Measurements from ENCODE around the gene TTLL10. TPM values are rescaled to one million over a fixed set of nuclear protein-coding genes. Genes with fewer than 3 reads are reported as not detected.

Gene TTLL10
- total RNA-seq, result not detected

GRCh38 chr1:1173793-1174415 lies at the start of gene TTLL10:
TSS of gene TTLL10 (plus strand) at chr1:1173880. CDS start at chr1:1179216, 5,336 bp downstream.
- peaks cover 25% of the 10 kb centered on the region for H3K27me3 Mint-ChIP-seq

GRCh38 chr1:1124508-1124785 lies 49.2 kb upstream of the TTLL10 start:
- H3K27ac Mint-ChIP-seq, result no peak overlapping the region
- ATAC-seq (ENCODE audit: low read depth), result no peak
- POLR2A ChIA-PET, result interaction anchor here (0.7 to 1.0 kb wide), 2 partner anchors 108 to 126 kb away, joined by 3 read pairs; partner anchors contain the start of genes B3GALT6 and SDF4
- H3K4me3 Mint-ChIP-seq, result no peak overlapping the region
- no peaks in the 10 kb centered on the region for H3K9me3 Mint-ChIP-seq
- no peak for DNase-seq
- H3K4me1 Mint-ChIP-seq, result peaks cover 5% of the 10 kb centered on the region
- H3K36me3 Mint-ChIP-seq, result no peaks in the 10 kb centered on the region
- H3K27me3 Mint-ChIP-seq, result no peaks in the 10 kb centered on the region

More at GRCh38 chr1:1173793-1174415, at the start of gene TTLL10:
- Mint-ChIP-seq H3K36me3 (no peaks in the 10 kb centered on the region), H3K4me3 (peak within 1 kb of the TSS; percentile 28), H3K4me1 (peaks cover 9% of the 10 kb centered on the region), H3K27ac (peak within 1 kb of the TSS; percentile 61), H3K9me3 (no peaks in the 10 kb centered on the region)
- POLR2A ChIA-PET, result interaction anchor here (0.5 to 1.5 kb wide), 5 partner anchors 14 to 57 kb away, joined by 3 to 12 read pairs (median 3); no protein-coding TSS in a partner anchor
- peak; percentile 77 for ATAC-seq (ENCODE audit: low read depth)
- peak; percentile 73 for DNase-seq

- Mint-ChIP-seq H3K27me3 (no peaks in the 10 kb centered on the region), H3K36me3 (no peaks in the 10 kb centered on the region)
Measured at GRCh38 chr1:1124786-1125642, 48.7 kb upstream of the TTLL10 start.

GRCh38 chr1:1125945-1126344 lies 47.7 kb upstream of the TTLL10 start:
- no peak overlapping the region for H3K27ac Mint-ChIP-seq
- no peaks in the 10 kb centered on the region for H3K27me3 Mint-ChIP-seq
- POLR2A ChIA-PET, result interaction anchor here (0.6 kb wide), 1 partner anchor 180 kb away, joined by 3 read pairs; no protein-coding TSS in a partner anchor

More at GRCh38 chr1:1124786-1125642, 48.7 kb upstream of the TTLL10 start:
- POLR2A ChIA-PET, result interaction anchor here (0.7 to 1.0 kb wide), 2 partner anchors 107 to 126 kb away, joined by 3 read pairs; partner anchors contain the start of genes B3GALT6 and SDF4
- Mint-ChIP-seq H3K27ac (no peak overlapping the region), H3K4me1 (peaks cover 5% of the 10 kb centered on the region), H3K9me3 (no peaks in the 10 kb centered on the region), H3K4me3 (no peak overlapping the region)
- DNase-seq, result no peak
- ATAC-seq (ENCODE audit: low read depth), result no peak

GRCh38 chr1:1127551-1128451 lies 45.9 kb upstream of the TTLL10 start:
- H3K9me3 Mint-ChIP-seq, result no peaks in the 10 kb centered on the region

More at GRCh38 chr1:1125945-1126344, 47.7 kb upstream of the TTLL10 start:
- no peak for DNase-seq
- no peaks in the 10 kb centered on the region for H3K9me3 Mint-ChIP-seq
- no peak overlapping the region for H3K4me3 Mint-ChIP-seq
- no peak for ATAC-seq (ENCODE audit: low read depth)
- no peaks in the 10 kb centered on the region for H3K36me3 Mint-ChIP-seq
- H3K4me1 Mint-ChIP-seq, result peaks cover 5% of the 10 kb centered on the region

GRCh38 chr1:1128454-1129139 lies 45.1 kb upstream of the TTLL10 start:
- peaks cover 6% of the 10 kb centered on the region for H3K27me3 Mint-ChIP-seq
- no peaks in the 10 kb centered on the region for H3K36me3 Mint-ChIP-seq
- POLR2A ChIA-PET, result no interaction called here
- ATAC-seq (ENCODE audit: low read depth) (no peak), DNase-seq (no peak)
- H3K9me3 Mint-ChIP-seq, result no peaks in the 10 kb centered on the region
- H3K4me1 Mint-ChIP-seq, result peaks cover 3% of the 10 kb centered on the region
- H3K27ac Mint-ChIP-seq, result no peak overlapping the region
- H3K4me3 Mint-ChIP-seq, result no peak overlapping the region

More at GRCh38 chr1:1127551-1128451, 45.9 kb upstream of the TTLL10 start:
- H3K27ac Mint-ChIP-seq, result no peak overlapping the region
- POLR2A ChIA-PET, result no interaction called here
- DNase-seq (no peak), ATAC-seq (ENCODE audit: low read depth) (no peak)
- H3K4me3 Mint-ChIP-seq, result no peak overlapping the region
- no peaks in the 10 kb centered on the region for H3K36me3 Mint-ChIP-seq
- peaks cover 4% of the 10 kb centered on the region for H3K27me3 Mint-ChIP-seq
- H3K4me1 Mint-ChIP-seq, result peaks cover 5% of the 10 kb centered on the region

GRCh38 chr1:1129381-1129821 lies 44.3 kb upstream of the TTLL10 start:
- POLR2A ChIA-PET, result no interaction called here
- no peaks in the 10 kb centered on the region for H3K4me1 Mint-ChIP-seq
- H3K4me3 Mint-ChIP-seq, result no peak overlapping the region
- peaks cover 6% of the 10 kb centered on the region for H3K27me3 Mint-ChIP-seq
- DNase-seq (no peak), ATAC-seq (ENCODE audit: low read depth) (no peak)
- H3K36me3 Mint-ChIP-seq, result no peaks in the 10 kb centered on the region
- no peaks in the 10 kb centered on the region for H3K9me3 Mint-ChIP-seq
- no peak overlapping the region for H3K27ac Mint-ChIP-seq

GRCh38 chr1:1130206-1131120 lies 43.2 kb upstream of the TTLL10 start:
- no peaks in the 10 kb centered on the region for H3K9me3 Mint-ChIP-seq
- POLR2A ChIA-PET, result interaction anchor here (0.6 to 1.0 kb wide), 3 partner anchors 40 to 433 kb away, joined by 3 to 4 read pairs (median 3); no protein-coding TSS in a partner anchor
- H3K27ac Mint-ChIP-seq, result no peak overlapping the region
- ATAC-seq (ENCODE audit: low read depth) (no peak), DNase-seq (no peak)
- no peaks in the 10 kb centered on the region for H3K4me1 Mint-ChIP-seq
- no peak overlapping the region for H3K4me3 Mint-ChIP-seq
- peaks cover 6% of the 10 kb centered on the region for H3K27me3 Mint-ChIP-seq
- H3K36me3 Mint-ChIP-seq, result no peaks in the 10 kb centered on the region

- DNase-seq, result no peak
- Mint-ChIP-seq H3K9me3 (no peaks in the 10 kb centered on the region), H3K4me1 (peaks cover 5% of the 10 kb centered on the region), H3K36me3 (no peaks in the 10 kb centered on the region), H3K27me3 (peaks cover 6% of the 10 kb centered on the region), H3K27ac (no peak overlapping the region), H3K4me3 (no peak overlapping the region)
- POLR2A ChIA-PET, result no interaction called here
- no peak for ATAC-seq (ENCODE audit: low read depth)
Measured at GRCh38 chr1:1132042-1132950, 41.4 kb upstream of the TTLL10 start.

GRCh38 chr1:1132956-1133750 lies 40.5 kb upstream of the TTLL10 start:
- POLR2A ChIA-PET, result no interaction called here
- Mint-ChIP-seq H3K36me3 (no peaks in the 10 kb centered on the region), H3K4me3 (no peak overlapping the region), H3K27ac (no peak overlapping the region), H3K27me3 (peaks cover 6% of the 10 kb centered on the region), H3K4me1 (peaks cover 9% of the 10 kb centered on the region), H3K9me3 (no peaks in the 10 kb centered on the region)
- DNase-seq (no peak), ATAC-seq (ENCODE audit: low read depth) (no peak)

Data from activated naive CD8-positive, alpha-beta T cell treated with anti-CD3 and anti-CD28 coated beads, Interleukin-2, amount 10 ng/mL, durations not matched to agents 7 days and 5 days (primary cell).